Upper lobe of right lung (tissue), 1 donor: ENCODE measurements around the gene SLC4A11. TPM values are rescaled to one million over a fixed set of nuclear protein-coding genes. Genes with fewer than 3 reads are reported as not detected.

ENCODE experiments used
- ATAC-seq: fragments of 200-7000 bp; cut with Tn5 transposase; one replicate; pipeline ENCODE4 v1.9.1; 2020; ENCODE audit warnings: mild to moderate bottlenecking, moderate library complexity
- DNase-seq: peaks from one replicate; pipeline ENCODE4 v3.0.0-alpha.2; 2020
- H3K27ac ChIP-seq: fragments of 200-600 bp; one replicate; pipeline ENCODE4 v1.8.0; 2022
- H3K27me3 ChIP-seq: fragments of 200-600 bp; one replicate; pipeline ENCODE4 v1.8.0; 2022; ENCODE audit warnings: mild to moderate bottlenecking
- H3K36me3 ChIP-seq: fragments of 200-600 bp; one replicate; pipeline ENCODE4 v1.8.0; 2022
- H3K4me1 ChIP-seq: fragments of 200-600 bp; one replicate; pipeline ENCODE4 v1.8.0; 2022
- H3K4me3 ChIP-seq: fragments of 200-600 bp; one replicate; pipeline ENCODE4 v1.8.0; 2022; ENCODE audit warnings: mild to moderate bottlenecking
- H3K9me3 ChIP-seq: fragments of 200-600 bp; one replicate; pipeline ENCODE4 v1.8.0; 2022
- CTCF ChIP-seq: fragments of 200-600 bp; IDR thresholded peaks from one replicate; pipeline ENCODE4 v1.8.0; 2022; ENCODE audit warnings: antibody characterized with exemption
- intact Hi-C: fragments of 100-400 bp; cut with DNase I; formaldehyde crosslinking; loops from one replicate; pipeline ENCODE4 v1.11.0; 2022
- total RNA-seq: library from RNA; stranded (reverse); fragmentation: NEBNext Ultra II Directional; extraction: Animal tissue kit (Norgen Biotek cat#: 25700); gene quantifications from one replicate; pipeline ENCODE4 v1.2.1, GENCODE V29; 2021
- donor health status: DM: no; HTN: yes; CAD: no; lungs with severe emphysema.

The SLC4A11 gene
- total RNA-seq, 1 donor from 2014 or later: 2.7 TPM

DNA sequence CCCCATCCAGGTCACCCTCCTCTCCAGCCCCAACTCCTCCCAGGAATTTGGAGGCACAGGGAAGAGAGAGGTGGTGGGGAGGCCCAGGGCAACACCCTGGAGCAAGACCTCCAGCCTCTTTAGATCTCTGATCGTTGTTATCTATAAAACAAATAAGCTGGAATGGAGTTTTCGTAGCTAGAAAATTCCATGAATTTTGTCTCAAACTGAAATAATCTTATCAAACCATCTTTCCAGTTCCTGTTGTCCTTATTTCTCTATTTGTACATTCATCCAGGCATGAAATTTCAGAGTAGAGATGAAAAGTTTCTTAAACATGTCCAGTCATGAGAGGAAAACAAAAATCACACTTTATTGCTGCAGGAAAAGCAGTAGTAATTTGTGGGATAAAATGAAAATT is 6.2 kb upstream of the SLC4A11 start:
- ATAC-seq (no peak), DNase-seq (no peak)
- Histone ChIP-seq H3K36me3 (no peaks in the 10 kb centered on the region), H3K27me3 (peaks cover 11% of the 10 kb centered on the region), H3K9me3 (no peaks in the 10 kb centered on the region), H3K4me3 (no peak overlapping the region), H3K27ac (no peak overlapping the region), H3K4me1 (peaks cover 10% of the 10 kb centered on the region)
- no peak for TF ChIP-seq CTCF
- intact Hi-C loops: no loop called here

GRCh38 chr20:3244613-3245012 is 5.6 kb upstream of the SLC4A11 start:
- H3K36me3 ChIP-seq: no peaks in the 10 kb centered on the region

GRCh38 chr20:3243718-3244358 is 4.8 kb upstream of the SLC4A11 start:
- H3K4me3 ChIP-seq: no peak overlapping the region
- intact Hi-C loops: no loop called here
- peaks cover 18% of the 10 kb centered on the region for H3K27me3 ChIP-seq
- no peak for ATAC-seq
- no peak for TF ChIP-seq CTCF
- no peaks in the 10 kb centered on the region for H3K9me3 ChIP-seq
- no peak overlapping the region for H3K27ac ChIP-seq
- DNase-seq: no peak
- no peaks in the 10 kb centered on the region for H3K36me3 ChIP-seq
- H3K4me1 ChIP-seq: peaks cover 10% of the 10 kb centered on the region

More at GRCh38 chr20:3244613-3245012, 5.6 kb upstream of the SLC4A11 start:
- intact Hi-C loops: no loop called here
- H3K27ac ChIP-seq: no peak overlapping the region
- H3K4me1 ChIP-seq: peaks cover 14% of the 10 kb centered on the region
- TF ChIP-seq CTCF: no peak
- ATAC-seq: no peak
- no peaks in the 10 kb centered on the region for H3K9me3 ChIP-seq
- peaks cover 16% of the 10 kb centered on the region for H3K27me3 ChIP-seq
- no peak overlapping the region for H3K4me3 ChIP-seq
- DNase-seq: no peak

GRCh38 chr20:3242172-3242692 is 3.2 kb upstream of the SLC4A11 start:
- no peak for TF ChIP-seq CTCF
- intact Hi-C loops: no loop called here
- Histone ChIP-seq H3K4me1 (peaks cover 10% of the 10 kb centered on the region), H3K36me3 (no peaks in the 10 kb centered on the region), H3K27me3 (peaks cover 27% of the 10 kb centered on the region), H3K27ac (no peak overlapping the region), H3K9me3 (no peaks in the 10 kb centered on the region), H3K4me3 (no peak overlapping the region)
- DNase-seq (no peak), ATAC-seq (no peak)

DNA sequence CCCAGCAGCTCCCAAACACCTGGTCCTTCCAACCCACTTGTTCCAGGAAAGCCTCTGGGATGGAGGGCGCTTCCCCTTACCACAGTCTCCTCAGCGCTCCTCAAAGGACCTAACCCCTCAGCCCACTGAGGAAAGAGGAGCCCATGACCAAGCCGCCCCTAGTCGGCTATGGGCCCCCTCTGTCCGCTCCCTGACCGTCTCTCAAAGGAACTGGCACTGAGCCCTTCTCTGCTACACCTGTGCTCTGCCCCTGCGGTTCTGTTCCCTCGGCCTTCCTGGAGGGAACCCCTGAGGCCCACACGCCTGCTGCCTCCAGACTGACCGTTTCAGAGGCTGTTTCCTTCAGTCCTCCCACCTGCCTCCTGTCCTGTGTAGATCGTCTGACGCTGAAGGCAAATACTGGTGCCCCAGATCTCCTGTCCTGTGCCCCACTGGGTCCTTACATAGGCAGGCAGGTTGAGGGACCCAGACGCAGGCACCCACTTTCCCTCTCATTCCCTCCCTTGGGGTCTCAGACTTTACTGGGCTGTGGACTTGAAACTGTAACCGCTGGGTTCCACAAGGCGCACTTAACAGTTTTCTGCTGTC is 1.9 kb upstream of the SLC4A11 start:
- Histone ChIP-seq H3K4me1 (peaks cover 10% of the 10 kb centered on the region), H3K27me3 (peaks cover 28% of the 10 kb centered on the region), H3K27ac (no peak overlapping the region), H3K9me3 (no peaks in the 10 kb centered on the region), H3K36me3 (no peaks in the 10 kb centered on the region), H3K4me3 (peak overlapping the region; percentile 74)
- intact Hi-C loops: no loop called here
- no peak for DNase-seq
- ATAC-seq: no peak
- TF ChIP-seq CTCF: no peak
